ENCODE data around the gene TBX2. TPM values are rescaled to one million over a fixed set of nuclear protein-coding genes. Genes with fewer than 3 reads are reported as not detected.

The TBX2 gene
- total and polyA plus RNA-seq, 9 of the 15 experiments (the other 6 are each of a cell fraction or from before 2014, with no cell fraction given), result 0.18 TPM; not detected in 8

DNA sequence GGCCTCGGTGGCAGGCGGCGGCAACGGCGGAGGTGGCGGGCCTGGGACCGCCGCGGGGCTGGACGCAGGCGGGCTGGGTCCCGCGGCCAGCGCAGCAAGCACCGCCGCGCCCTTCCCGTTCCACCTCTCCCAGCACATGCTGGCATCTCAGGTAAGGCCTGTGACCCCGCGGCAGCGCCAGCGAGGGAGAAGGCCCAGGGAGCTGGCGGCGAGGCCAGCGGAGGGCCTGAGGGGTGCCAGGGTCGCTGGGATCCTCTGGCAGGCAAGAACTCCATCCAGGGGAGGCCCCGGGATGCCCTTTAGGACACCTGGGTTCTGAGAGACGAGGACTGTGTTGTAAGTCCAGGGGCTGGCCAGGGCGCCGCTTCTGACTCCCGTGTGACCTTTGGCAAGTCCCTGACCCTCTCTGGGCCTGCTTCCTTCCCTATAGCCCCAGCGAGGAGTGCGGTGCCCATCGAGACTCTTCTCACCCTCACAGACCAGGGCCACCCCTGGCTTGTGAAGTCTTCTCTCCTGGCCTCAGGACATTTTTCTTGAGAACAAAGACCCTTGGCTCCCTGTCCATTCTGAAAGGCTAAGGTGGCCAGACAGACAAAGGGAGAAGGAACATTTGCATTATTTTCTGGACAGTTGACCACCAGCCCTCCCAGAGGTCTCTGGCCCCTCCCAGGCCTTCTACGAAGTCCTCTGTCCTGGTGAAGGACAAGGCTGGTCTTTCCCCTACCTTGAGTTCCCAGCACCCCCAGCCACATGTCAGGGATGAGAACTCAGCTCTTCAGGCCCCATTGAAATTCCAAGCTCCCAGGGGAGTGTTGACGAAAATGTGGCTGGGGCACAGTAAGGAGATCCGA is 6.3 kb downstream of the TBX2 start:
- Histone ChIP-seq H3K79me2 (ENCODE audit: control insufficient read depth, insufficient read depth, low read length) (no peaks in the 10 kb centered on the region), H3K9ac (ENCODE audit: insufficient read depth in 1 of 2, low read depth in 2 of 2, low read length in 2 of 2) (no peak overlapping the region), H3K36me3 (ENCODE audit: control insufficient read depth, insufficient read depth, low read length) (no peaks in the 10 kb centered on the region), H3K9me3 (replicated peaks; ENCODE audit: control insufficient read depth, insufficient read depth, low read depth, low read length) (no peaks in the 10 kb centered on the region), H4K20me1 (replicated peaks; ENCODE audit: control insufficient read depth, insufficient read depth, low read length) (no peaks in the 10 kb centered on the region), H3K27ac (ENCODE audit: extremely low read depth, low read depth, low read length) (no peak overlapping the region), H3K4me3 (no peak overlapping the region), H3K27me3 (ENCODE audit: control insufficient read depth in 2 of 2, insufficient read depth in 2 of 2, low read length in 2 of 2) (peaks cover 17 to 70% of the 10 kb centered on the region in 2 experiments; a peak in 3 of 5 replicates), H3K9me1 (ENCODE audit: control insufficient read depth, insufficient read depth, low read length) (no peaks in the 10 kb centered on the region), H2AFZ (ENCODE audit: low read depth, low read length) (no peak overlapping the region), H3K4me1 (replicated peaks in 1 of 2; ENCODE audit: control insufficient read depth in 2 of 2, insufficient read depth in 2 of 2, low read length in 2 of 2) (peaks cover 0 to 27% of the 10 kb centered on the region in 2 experiments; a peak in 2 of 5 replicates), H3K4me2 (ENCODE audit: insufficient read depth, low read length) (no peak overlapping the region)
- ChIA-PET CTCF (ENCODE audit: low intra/inter-chr PET ratio) (interaction anchor here (0.6 kb wide), 1 partner anchor 1311 kb away, joined by 4 read pairs; no protein-coding TSS in a partner anchor), POLR2A (no interaction called here)
- FAIRE-seq (no peak), DNase-seq (ENCODE audit: extremely low read depth in 1 of 4, low spot score in 3 of 4) (no peak), ATAC-seq (no peak)
- in situ Hi-C loops (cut with MboI), result no loop called here
- intact Hi-C loops (cut with micrococcal nuclease), result no loop called here
- TF ChIP-seq, protein P1, sequence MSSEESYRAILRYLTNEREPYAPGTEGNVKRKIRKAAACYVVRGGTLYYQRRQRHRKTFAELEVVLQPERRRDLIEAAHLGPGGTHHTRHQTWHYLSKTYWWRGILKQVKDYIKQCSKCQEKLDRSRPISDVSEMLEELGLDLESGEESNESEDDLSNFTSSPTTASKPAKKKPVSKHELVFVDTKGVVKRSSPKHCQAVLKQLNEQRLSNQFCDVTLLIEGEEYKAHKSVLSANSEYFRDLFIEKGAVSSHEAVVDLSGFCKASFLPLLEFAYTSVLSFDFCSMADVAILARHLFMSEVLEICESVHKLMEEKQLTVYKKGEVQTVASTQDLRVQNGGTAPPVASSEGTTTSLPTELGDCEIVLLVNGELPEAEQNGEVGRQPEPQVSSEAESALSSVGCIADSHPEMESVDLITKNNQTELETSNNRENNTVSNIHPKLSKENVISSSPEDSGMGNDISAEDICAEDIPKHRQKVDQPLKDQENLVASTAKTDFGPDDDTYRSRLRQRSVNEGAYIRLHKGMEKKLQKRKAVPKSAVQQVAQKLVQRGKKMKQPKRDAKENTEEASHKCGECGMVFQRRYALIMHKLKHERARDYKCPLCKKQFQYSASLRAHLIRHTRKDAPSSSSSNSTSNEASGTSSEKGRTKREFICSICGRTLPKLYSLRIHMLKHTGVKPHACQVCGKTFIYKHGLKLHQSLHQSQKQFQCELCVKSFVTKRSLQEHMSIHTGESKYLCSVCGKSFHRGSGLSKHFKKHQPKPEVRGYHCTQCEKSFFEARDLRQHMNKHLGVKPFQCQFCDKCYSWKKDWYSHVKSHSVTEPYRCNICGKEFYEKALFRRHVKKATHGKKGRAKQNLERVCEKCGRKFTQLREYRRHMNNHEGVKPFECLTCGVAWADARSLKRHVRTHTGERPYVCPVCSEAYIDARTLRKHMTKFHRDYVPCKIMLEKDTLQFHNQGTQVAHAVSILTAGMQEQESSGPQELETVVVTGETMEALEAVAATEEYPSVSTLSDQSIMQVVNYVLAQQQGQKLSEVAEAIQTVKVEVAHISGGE (CRISPR knock-in tag; IDR thresholded peaks at IDR 0.05), result peak in 1 of 3 experiments; percentile 80; a peak in 2 of 6 replicates
- TF ChIP-seq EWSR1 (IDR thresholded peaks at IDR 0.05; ENCODE audit: borderline replicate concordance, low read depth, partially characterized antibody) (peak; percentile 65), ZNF609 (CRISPR knock-in tag; IDR thresholded peaks at IDR 0.05; ENCODE audit: borderline replicate concordance) (no peak), ZNF174 (CRISPR knock-in tag; IDR thresholded peaks at IDR 0.05) (no peak), ZNF384 (IDR thresholded peaks at IDR 0.05; ENCODE audit: low read depth, low read length) (no peak), NR2C1 (IDR thresholded peaks at IDR 0.05) (no peak), NR2C1 (tag; IDR thresholded peaks at IDR 0.05) (no peak)
- no TSS peak for BruUV-seq (replicated peaks)
- WGBS (ENCODE audit: insufficient coverage, low coverage, missing lambda C conversion rate), result 10% methylated on average over 32 of the region's 37 CpGs
